Mesendoderm (in vitro differentiated cells): Measurements from ENCODE around the gene PELI2.

ENCODE experiments used
- DNase-seq: peaks from one replicate; pipeline ENCODE4 v3.0.0; 2013
- H2AK5ac ChIP-seq: 2 replicates; pipeline ENCODE4 v1.6.1; 2013; ENCODE audit warnings: low read length, inconsistent platforms
- H2BK120ac ChIP-seq: 2 replicates; pipeline ENCODE4 v1.6.1; 2013; ENCODE audit warnings: low read depth, mild to moderate bottlenecking, low read length, moderate library complexity, mixed read lengths
- H2BK15ac ChIP-seq: replicated peaks from 2 replicates; pipeline ENCODE4 v1.6.1; 2013; ENCODE audit warnings: low read depth, mild to moderate bottlenecking, moderate library complexity
- H2BK5ac ChIP-seq: 2 replicates; pipeline ENCODE4 v1.6.1; 2013; ENCODE audit warnings: low read length, inconsistent platforms
- H3K18ac ChIP-seq: 2 replicates; pipeline ENCODE4 v1.6.1; 2013; ENCODE audit warnings: mild to moderate bottlenecking, low read length, mixed read lengths
- H3K23ac ChIP-seq: one replicate; pipeline ENCODE4 v1.6.1; 2013; ENCODE audit warnings: low read length
- H3K27ac ChIP-seq: 2 replicates; pipeline ENCODE4 v1.5.1; 2013; ENCODE audit warnings: low read depth, mild to moderate bottlenecking, inconsistent platforms, low read length, moderate library complexity
- H3K27me3 ChIP-seq: 2 replicates; pipeline ENCODE4 v1.6.1; 2013; ENCODE audit warnings: low read length, control low read depth, mild to moderate bottlenecking, inconsistent platforms; ENCODE audit not compliant: insufficient read depth, poor library complexity
- H3K36me3 ChIP-seq: 2 replicates; pipeline ENCODE4 v1.6.1; 2013; ENCODE audit warnings: low read length, inconsistent platforms; ENCODE audit not compliant: control insufficient read depth, insufficient read depth
- H3K4ac ChIP-seq: one replicate; pipeline ENCODE4 v1.6.1; 2013; ENCODE audit warnings: low read depth, mild to moderate bottlenecking, low read length, moderate library complexity
- H3K4me1 ChIP-seq: 2 replicates; pipeline ENCODE4 v1.6.1; 2013; ENCODE audit warnings: low read depth, low read length, inconsistent platforms; ENCODE audit not compliant: control insufficient read depth
- H3K4me2 ChIP-seq: 2 replicates; pipeline ENCODE4 v1.6.1; 2013; ENCODE audit warnings: low read length
- H3K4me3 ChIP-seq: 2 replicates; pipeline ENCODE4 v1.5.1; 2013; ENCODE audit warnings: mild to moderate bottlenecking, low read length
- H3K56ac ChIP-seq: one replicate; pipeline ENCODE4 v1.6.1; 2013; ENCODE audit warnings: low read length
- H3K79me1 ChIP-seq: 2 replicates; pipeline ENCODE4 v1.6.1; 2013; ENCODE audit warnings: low read length, inconsistent platforms
- H3K79me2 ChIP-seq: 2 replicates; pipeline ENCODE4 v1.6.1; 2013; ENCODE audit warnings: mild to moderate bottlenecking, low read length; ENCODE audit not compliant: control insufficient read depth, insufficient read depth
- H3K9ac ChIP-seq: 2 replicates; pipeline ENCODE4 v1.6.1; 2013; ENCODE audit warnings: low read length, inconsistent platforms
- H4K5ac ChIP-seq: one replicate; pipeline ENCODE4 v1.6.1; 2013; ENCODE audit warnings: low read length
- H4K8ac ChIP-seq: one replicate; pipeline ENCODE4 v1.6.1; 2013; ENCODE audit warnings: low read depth, mild to moderate bottlenecking, control low read depth, low read length, moderate library complexity
- WGBS: extraction: QIAGEN DNeasy Blood & Tissue Kit; methylation state at CpG from one replicate; pipeline ENCODE4 v1.1.7; 2013; ENCODE audit warnings: low lambda C conversion rate, missing lambda C conversion rate; ENCODE audit not compliant: insufficient coverage; ENCODE audit errors: extremely low coverage; 5-methylcytosine and 5-hydroxymethylcytosine counted together

The PELI2 gene

GRCh38 chr14:56321861-56322260 is 203.7 kb downstream of the PELI2 start:
- Histone ChIP-seq H3K27ac (no peak overlapping the region), H3K23ac (no peak overlapping the region), H3K79me2 (no peaks in the 10 kb centered on the region), H3K56ac (no peak overlapping the region), H4K8ac (no peak overlapping the region), H2AK5ac (no peak overlapping the region), H3K36me3 (no peaks in the 10 kb centered on the region), H2BK15ac (no peak overlapping the region), H3K27me3 (no peaks in the 10 kb centered on the region), H3K9ac (no peak overlapping the region), H3K4me2 (no peak overlapping the region), H3K79me1 (no peaks in the 10 kb centered on the region), H2BK120ac (no peak overlapping the region), H4K5ac (no peak overlapping the region), H3K18ac (no peak overlapping the region), H3K4me3 (no peak overlapping the region), H2BK5ac (no peak overlapping the region), H3K4me1 (no peaks in the 10 kb centered on the region), H3K4ac (no peak overlapping the region)
- no peak for DNase-seq

GRCh38 chr14:56322531-56322930 is 204.3 kb downstream of the PELI2 start:
- H3K27me3 ChIP-seq, result no peaks in the 10 kb centered on the region
- no peak overlapping the region for H3K18ac ChIP-seq
- H3K56ac ChIP-seq, result no peak overlapping the region
- no peak overlapping the region for H3K4me3 ChIP-seq
- no peak for DNase-seq
- H4K8ac ChIP-seq, result no peak overlapping the region
- no peak overlapping the region for H2BK15ac ChIP-seq
- H4K5ac ChIP-seq, result no peak overlapping the region
- no peak overlapping the region for H3K4ac ChIP-seq
- no CpG with 5 or more reads among the region's 2 CpGs for WGBS
- H3K27ac ChIP-seq, result no peak overlapping the region
- H3K9ac ChIP-seq, result no peak overlapping the region
- no peaks in the 10 kb centered on the region for H3K4me1 ChIP-seq
- no peaks in the 10 kb centered on the region for H3K79me1 ChIP-seq
- no peak overlapping the region for H2AK5ac ChIP-seq
- H3K36me3 ChIP-seq, result no peaks in the 10 kb centered on the region
- no peak overlapping the region for H3K23ac ChIP-seq
- no peak overlapping the region for H3K4me2 ChIP-seq
- H2BK120ac ChIP-seq, result no peak overlapping the region
- no peak overlapping the region for H2BK5ac ChIP-seq
- no peaks in the 10 kb centered on the region for H3K79me2 ChIP-seq

GRCh38 chr14:56324454-56324853 is 206.2 kb downstream of the PELI2 start:
- Histone ChIP-seq H4K8ac (no peak overlapping the region), H3K79me2 (no peaks in the 10 kb centered on the region), H3K79me1 (no peaks in the 10 kb centered on the region), H3K27ac (no peak overlapping the region), H3K4ac (no peak overlapping the region), H2BK5ac (no peak overlapping the region), H3K4me3 (no peak overlapping the region), H3K18ac (no peak overlapping the region), H3K4me1 (no peaks in the 10 kb centered on the region), H3K27me3 (no peaks in the 10 kb centered on the region), H3K4me2 (no peak overlapping the region), H3K56ac (no peak overlapping the region), H3K9ac (no peak overlapping the region), H3K36me3 (no peaks in the 10 kb centered on the region), H2AK5ac (no peak overlapping the region), H4K5ac (no peak overlapping the region), H3K23ac (no peak overlapping the region), H2BK120ac (no peak overlapping the region), H2BK15ac (no peak overlapping the region)
- WGBS, result no CpG with 5 or more reads among the region's 2 CpGs
- DNase-seq, result no peak

DNA sequence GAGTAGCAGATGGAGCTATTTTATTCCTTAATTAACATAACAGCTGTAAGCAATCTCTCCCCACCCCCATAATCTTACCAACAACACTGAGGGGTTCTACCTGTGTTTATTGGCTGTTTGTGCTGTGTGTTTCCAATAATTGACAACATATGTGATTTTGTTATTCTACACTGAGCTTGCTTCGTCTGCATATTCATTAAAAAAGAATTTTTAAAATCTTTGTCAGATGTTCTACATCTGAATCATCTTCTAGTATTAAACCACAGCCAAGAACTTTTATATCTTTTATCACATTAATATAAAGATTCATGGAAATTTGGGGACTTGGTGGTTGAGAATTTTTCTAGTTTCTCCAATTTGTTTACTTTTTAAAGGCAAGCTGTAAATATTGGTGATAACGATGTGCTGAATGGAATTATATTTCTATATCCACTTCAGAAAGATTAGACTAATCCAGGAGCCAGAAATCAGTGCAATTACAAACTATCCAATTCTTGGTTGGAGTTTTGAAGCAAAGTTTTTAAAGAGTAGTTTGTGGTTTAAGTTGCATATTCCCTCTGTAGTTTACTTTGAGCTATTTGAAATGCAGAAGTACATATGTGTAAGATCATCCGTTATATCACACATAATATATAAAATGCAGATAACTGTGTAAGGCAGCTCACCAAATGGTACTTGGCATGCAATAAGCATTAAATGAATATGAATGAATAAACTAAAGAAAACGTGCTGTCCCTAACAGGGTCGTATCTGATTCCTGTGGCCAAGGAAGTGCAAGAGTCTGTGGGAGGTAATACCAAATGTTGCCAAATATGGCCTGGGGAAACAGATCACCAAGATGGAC is 206.9 kb downstream of the PELI2 start:
- Histone ChIP-seq H3K79me1 (no peaks in the 10 kb centered on the region), H2AK5ac (no peak overlapping the region), H3K56ac (no peak overlapping the region), H3K36me3 (no peaks in the 10 kb centered on the region), H3K4me3 (no peak overlapping the region), H3K4ac (no peak overlapping the region), H2BK5ac (no peak overlapping the region), H4K5ac (no peak overlapping the region), H3K4me2 (no peak overlapping the region), H2BK15ac (no peak overlapping the region), H3K18ac (no peak overlapping the region), H3K27ac (no peak overlapping the region), H3K4me1 (no peaks in the 10 kb centered on the region), H3K23ac (no peak overlapping the region), H2BK120ac (no peak overlapping the region), H4K8ac (no peak overlapping the region), H3K27me3 (no peaks in the 10 kb centered on the region), H3K79me2 (no peaks in the 10 kb centered on the region), H3K9ac (no peak overlapping the region)
- DNase-seq, result no peak
- no CpG with 5 or more reads among the region's 5 CpGs for WGBS

DNA sequence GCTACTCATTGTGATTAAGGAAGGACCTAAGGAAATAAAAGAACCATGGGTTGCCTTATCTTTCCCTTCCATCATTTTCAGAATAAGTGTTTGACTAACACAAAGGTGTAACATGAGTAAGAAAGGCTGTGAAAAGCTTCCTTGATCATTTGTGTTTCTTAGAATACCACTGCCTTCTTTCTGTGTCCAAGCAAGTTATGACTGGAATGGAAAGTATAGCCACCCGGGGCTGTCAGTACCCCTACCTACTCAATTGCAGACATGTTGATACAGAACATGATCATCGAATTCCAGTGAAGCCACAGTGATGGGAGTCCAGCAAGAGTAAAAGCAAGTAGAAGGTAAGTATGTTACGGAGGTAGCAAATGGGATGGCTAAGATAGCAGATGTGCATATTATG is 209.8 kb downstream of the PELI2 start:
- Histone ChIP-seq H2AK5ac (no peak overlapping the region), H4K5ac (no peak overlapping the region), H2BK120ac (no peak overlapping the region), H3K18ac (no peak overlapping the region), H3K9ac (no peak overlapping the region), H3K79me1 (no peaks in the 10 kb centered on the region), H3K79me2 (no peaks in the 10 kb centered on the region), H4K8ac (no peak overlapping the region), H3K4me3 (no peak overlapping the region), H3K4me1 (no peaks in the 10 kb centered on the region), H3K27ac (no peak overlapping the region), H3K27me3 (no peaks in the 10 kb centered on the region), H3K23ac (no peak overlapping the region), H3K4ac (no peak overlapping the region), H3K56ac (no peak overlapping the region), H3K36me3 (no peaks in the 10 kb centered on the region), H2BK5ac (no peak overlapping the region), H2BK15ac (no peak overlapping the region), H3K4me2 (no peak overlapping the region)
- no peak for DNase-seq
- WGBS, result no CpG with 5 or more reads among the region's 3 CpGs
